GM12873 (cell line): Measurements from ENCODE around the gene XYLT1.
A peak's percentile ranks its signal among the peaks of the same experiment; 100 is the strongest.

ENCODE experiments used
- TF ChIP-seq, protein P1 (sequence below): IDR thresholded peaks from 2 replicates; pipeline ENCODE4 v1.5.1; 2012; ENCODE audit warnings: low read depth, mild to moderate bottlenecking, moderate library complexity, low read length, control low read depth; ENCODE audit not compliant: insufficient read depth; ENCODE audit errors: missing control alignments

The XYLT1 gene

DNA sequence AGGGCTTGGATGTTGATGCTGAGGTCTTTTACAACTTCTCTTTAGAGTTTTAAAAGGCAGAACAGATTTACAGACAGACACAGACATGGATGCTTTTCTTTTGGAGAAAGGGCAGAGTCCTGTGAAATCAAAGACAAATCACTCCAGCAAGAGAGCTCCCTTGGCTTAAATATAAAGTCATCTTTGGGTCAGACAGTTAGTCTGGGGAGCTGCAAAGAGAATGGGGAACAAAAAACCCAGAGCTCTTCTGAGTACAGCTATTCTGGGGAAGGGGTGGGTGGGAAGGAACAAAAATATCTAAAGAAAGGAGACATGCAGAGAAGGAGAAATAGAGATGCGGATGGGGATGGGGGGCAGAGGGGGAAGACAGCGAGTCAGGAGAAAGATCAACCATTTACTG lies 266.6 kb downstream of the XYLT1 start:
- TF ChIP-seq, protein P1, sequence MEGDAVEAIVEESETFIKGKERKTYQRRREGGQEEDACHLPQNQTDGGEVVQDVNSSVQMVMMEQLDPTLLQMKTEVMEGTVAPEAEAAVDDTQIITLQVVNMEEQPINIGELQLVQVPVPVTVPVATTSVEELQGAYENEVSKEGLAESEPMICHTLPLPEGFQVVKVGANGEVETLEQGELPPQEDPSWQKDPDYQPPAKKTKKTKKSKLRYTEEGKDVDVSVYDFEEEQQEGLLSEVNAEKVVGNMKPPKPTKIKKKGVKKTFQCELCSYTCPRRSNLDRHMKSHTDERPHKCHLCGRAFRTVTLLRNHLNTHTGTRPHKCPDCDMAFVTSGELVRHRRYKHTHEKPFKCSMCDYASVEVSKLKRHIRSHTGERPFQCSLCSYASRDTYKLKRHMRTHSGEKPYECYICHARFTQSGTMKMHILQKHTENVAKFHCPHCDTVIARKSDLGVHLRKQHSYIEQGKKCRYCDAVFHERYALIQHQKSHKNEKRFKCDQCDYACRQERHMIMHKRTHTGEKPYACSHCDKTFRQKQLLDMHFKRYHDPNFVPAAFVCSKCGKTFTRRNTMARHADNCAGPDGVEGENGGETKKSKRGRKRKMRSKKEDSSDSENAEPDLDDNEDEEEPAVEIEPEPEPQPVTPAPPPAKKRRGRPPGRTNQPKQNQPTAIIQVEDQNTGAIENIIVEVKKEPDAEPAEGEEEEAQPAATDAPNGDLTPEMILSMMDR = no peak

DNA sequence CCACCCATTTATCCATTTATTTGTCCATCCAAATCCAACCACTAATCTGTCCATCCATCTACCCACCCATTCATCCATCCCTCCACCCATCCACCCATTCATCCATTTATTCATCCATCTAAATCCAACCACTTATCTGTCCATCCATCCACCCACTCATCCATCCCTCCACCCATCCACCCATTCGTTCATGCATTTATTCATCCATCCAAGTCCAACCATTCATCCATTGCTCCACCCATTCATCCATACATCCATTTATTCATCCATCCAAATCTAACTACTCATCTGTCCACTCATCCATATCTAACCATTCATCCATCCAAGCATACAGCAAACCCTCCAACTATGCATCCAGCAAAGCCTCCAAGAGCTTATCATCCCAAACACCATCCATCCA lies 267.3 kb downstream of the XYLT1 start:
- TF ChIP-seq, protein P1 = no peak

DNA sequence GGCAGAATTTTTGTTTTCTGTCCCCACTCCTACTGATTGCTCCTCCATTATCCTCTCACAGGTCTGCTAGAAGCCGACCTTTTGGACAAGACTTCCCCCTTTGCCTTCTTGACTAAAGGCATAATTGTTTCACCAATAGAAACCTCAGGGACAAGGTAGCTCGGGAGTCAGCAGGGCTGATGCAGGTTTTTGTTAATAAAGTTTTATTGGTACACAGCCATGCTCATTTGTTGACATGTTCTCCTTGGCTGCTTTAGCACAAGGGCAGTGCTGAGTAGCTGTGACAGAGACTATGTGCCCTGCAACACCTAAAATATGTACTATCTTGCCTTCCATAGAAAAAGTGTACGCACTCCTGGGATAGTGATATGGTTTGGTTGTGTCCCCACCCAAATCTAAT lies 271.6 kb downstream of the XYLT1 start:
- TF ChIP-seq, protein P1 = no peak

DNA sequence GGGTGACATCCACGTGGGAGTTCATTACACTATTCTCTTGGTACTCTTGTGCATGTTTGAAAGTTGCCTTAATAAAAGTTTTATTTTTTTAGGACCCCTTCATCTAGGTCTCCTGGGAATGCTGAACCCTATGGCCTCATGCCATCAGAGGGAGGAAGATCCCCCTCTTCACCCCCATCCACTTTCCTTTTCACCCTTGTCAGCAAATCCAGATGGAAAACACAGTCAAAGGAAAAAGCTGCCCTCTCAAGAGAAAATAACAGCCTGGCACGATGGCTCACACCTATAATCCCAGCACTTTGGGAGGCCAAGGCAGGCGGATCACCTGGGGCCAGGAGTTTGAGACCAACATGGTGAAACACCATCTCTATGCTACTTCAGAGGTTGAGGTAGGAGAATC lies 274.2 kb downstream of the XYLT1 start:
- TF ChIP-seq, protein P1 = no peak

DNA sequence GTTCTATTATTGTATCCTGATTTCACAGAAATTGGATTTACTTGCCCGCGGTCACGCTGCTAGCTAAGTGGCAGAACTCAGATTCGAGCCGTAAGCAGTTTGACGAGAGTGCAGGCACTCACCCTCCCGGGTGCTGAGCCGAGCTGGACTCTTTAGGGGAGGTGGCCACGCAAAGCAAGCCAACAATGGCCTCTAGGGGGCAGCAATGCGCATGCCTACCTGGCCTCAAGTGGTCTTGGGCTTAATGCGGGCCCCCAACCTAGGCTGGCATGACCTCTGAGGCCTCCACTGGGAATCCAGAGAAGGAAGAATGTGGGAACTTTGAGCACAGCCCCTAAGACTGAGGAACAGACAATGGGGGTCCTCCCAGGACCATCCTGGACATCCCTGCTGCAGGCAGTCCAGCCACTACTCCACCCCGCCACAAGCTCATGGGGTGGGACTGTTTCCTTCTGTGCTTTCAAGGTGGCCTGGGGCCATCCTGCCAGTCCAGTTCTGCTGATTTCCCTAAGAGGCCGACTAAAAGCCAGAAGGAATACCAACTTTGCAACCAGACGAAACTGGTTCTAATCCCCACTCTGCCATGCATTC lies 276.5 kb downstream of the XYLT1 start:
- TF ChIP-seq, protein P1 = peak; percentile 88

DNA sequence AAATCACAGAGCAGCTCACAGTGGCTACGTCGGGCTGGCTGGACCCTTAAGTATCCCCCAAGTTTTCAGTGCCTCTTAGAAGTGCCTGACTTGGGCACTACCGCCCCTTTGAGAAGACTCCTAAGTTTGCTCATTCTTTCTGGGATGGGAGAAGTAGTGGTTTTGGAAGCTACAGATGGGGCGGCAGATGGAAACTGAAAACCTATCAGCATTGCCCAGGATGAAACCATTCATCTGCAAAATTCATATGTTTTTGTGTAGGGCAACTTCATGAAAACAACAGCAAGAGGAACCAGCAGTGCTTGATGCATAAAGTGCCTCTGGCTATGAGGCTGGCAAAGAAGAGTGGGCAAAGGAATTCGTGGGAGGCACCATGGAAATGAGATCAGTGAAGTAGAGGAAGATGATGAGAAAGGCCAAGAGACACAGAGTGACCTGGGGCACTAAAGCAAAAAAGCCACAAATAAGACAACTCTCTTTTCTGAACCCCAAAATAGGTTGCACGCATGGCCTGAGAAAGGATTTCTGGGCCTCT lies 277.1 kb downstream of the XYLT1 start:
- TF ChIP-seq, protein P1 = no peak

DNA sequence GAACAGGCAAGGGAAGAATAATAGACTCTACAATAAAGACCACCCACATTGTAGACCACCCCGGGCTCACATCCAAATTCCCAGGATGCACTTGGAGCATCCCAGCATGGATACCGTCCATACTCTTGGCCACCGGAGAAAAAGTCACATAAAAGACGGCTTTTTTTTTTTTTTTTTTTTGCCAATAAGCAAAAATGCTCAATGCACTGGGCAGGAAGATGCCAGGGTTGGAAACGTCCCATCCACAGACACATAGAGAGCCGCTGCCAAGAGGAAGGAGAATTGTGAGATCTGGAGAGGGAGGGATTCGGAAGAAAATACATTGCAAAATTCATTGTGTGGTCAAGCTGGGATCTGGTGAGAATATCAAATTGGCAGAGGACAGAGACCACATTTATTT lies 286.7 kb downstream of the XYLT1 start:
- TF ChIP-seq, protein P1 = no peak
